SK-N-MC (cell line): ENCODE data around the gene NPIPB2.

Experiments used
- EZH2 ChIP-seq: fragments of 200-600 bp; sonication (generic); IDR thresholded peaks from one replicate; pipeline ENCODE4 v1.6.1; 2017; ENCODE audit warnings: antibody characterized with exemption
- POLR2AphosphoS5 ChIP-seq: IDR thresholded peaks from 2 replicates; pipeline ENCODE4 v1.6.1; 2012; ENCODE audit warnings: mild to moderate bottlenecking, low read depth, low read length, borderline replicate concordance

- TF ChIP-seq EZH2 (no peak), POLR2AphosphoS5 (no peak)
These were observed 21.9 kb upstream of the NPIPB2 start for GRCh38 chr16:11963706-11964105.
